GM12873 (cell line): ENCODE measurements around the gene CFAP53.

Experiments
- TF ChIP-seq, protein P1 (sequence below): IDR thresholded peaks from 2 replicates; pipeline ENCODE4 v1.5.1; 2012; ENCODE audit warnings: low read depth, mild to moderate bottlenecking, moderate library complexity, low read length, control low read depth; ENCODE audit not compliant: insufficient read depth; ENCODE audit errors: missing control alignments

CFAP53 gene, protein sequence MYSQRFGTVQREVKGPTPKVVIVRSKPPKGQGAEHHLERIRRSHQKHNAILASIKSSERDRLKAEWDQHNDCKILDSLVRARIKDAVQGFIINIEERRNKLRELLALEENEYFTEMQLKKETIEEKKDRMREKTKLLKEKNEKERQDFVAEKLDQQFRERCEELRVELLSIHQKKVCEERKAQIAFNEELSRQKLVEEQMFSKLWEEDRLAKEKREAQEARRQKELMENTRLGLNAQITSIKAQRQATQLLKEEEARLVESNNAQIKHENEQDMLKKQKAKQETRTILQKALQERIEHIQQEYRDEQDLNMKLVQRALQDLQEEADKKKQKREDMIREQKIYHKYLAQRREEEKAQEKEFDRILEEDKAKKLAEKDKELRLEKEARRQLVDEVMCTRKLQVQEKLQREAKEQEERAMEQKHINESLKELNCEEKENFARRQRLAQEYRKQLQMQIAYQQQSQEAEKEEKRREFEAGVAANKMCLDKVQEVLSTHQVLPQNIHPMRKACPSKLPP

DNA sequence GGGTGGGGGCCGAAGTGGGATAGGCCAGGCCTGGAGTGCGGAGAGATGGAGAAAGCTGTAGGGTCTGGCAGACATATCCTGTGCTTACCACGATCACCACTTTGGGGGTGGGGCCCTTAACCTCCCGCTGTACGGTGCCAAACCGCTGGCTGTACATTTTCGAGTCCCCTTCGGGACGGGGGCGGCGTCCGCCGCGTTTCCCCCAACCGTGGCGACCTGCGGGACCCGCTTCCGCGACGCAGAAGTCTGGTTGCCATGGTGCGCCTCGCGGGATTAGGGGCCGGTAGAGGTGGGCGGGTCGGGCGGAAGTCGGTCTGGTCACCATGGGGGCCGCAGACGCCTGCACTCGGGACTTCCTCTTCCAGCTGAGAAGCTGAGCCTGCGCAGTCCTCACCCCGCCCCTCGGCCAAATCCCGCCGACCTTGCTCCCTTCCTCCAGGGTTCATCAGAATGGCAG lies at the start of gene CFAP53:
Gene CFAP53, minus strand, starts transcription at position 248 of the 457 bp plus-strand sequence. Its CDS starts 91 bp downstream, at position 157.
- TF ChIP-seq, protein P1, sequence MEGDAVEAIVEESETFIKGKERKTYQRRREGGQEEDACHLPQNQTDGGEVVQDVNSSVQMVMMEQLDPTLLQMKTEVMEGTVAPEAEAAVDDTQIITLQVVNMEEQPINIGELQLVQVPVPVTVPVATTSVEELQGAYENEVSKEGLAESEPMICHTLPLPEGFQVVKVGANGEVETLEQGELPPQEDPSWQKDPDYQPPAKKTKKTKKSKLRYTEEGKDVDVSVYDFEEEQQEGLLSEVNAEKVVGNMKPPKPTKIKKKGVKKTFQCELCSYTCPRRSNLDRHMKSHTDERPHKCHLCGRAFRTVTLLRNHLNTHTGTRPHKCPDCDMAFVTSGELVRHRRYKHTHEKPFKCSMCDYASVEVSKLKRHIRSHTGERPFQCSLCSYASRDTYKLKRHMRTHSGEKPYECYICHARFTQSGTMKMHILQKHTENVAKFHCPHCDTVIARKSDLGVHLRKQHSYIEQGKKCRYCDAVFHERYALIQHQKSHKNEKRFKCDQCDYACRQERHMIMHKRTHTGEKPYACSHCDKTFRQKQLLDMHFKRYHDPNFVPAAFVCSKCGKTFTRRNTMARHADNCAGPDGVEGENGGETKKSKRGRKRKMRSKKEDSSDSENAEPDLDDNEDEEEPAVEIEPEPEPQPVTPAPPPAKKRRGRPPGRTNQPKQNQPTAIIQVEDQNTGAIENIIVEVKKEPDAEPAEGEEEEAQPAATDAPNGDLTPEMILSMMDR: no peak

DNA sequence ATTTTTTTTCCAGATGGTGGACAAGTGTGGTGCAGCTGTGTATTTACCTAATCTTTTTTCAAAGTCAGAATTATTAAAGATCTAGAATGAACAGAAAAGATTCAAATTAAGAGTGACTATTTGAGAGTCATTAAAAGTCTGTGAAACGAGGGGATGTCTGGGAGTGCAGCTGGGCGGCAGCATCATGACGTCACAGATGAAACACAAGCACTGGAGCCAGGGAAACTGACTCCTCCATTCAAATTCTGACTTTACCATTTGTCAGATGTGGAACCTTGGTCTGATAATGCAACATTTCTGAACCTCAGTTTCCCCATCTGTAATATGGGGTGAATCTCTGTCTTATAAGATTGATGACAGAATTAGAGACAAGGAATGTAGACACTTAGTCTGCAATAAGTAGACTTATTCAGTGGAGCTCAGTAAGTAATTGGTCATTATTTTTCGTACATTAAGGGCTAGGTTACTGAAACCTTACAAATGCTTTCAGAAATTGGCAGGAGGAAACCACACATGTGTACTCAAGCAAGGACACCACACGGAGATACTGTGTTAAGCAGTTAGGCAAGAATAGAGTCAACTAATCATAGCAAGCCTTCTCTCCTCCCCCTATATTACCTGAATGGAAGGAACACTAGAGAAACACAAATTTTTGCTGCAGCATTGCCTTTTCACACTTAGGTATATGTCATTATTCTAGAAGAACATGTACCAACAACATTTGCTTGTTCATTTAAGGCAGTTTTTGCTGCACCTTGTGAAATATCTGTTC lies 49.0 kb upstream of the CFAP53 start:
- TF ChIP-seq, protein P1: no peak

DNA sequence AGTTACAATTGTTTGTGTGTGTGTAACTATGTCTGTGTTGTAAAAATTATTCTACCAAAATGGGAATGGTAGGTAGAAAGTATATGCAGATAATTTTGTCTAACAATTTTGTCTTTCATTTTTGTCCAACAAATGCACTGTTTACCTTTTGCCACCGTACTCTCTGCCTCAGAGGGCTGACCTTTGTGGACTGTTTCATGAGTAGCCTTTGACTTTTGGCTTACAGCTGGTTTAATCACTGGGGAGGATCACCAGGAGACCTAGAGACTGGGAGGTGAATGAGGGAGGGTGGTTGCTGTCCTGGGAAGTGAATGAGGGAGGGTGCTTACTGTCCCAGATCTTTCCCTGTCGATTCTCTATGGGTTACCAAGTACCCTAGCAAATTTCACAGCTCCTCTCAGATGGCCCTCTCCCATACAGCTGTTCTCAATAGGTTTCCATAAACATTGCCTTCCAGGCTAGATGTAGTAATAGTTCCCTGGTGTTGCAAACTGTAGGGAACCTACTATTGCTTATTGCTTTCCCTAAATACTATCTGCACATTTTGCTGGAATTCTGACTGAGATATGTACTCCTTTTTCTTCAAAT lies 47.7 kb upstream of the CFAP53 start:
- TF ChIP-seq, protein P1: no peak

DNA sequence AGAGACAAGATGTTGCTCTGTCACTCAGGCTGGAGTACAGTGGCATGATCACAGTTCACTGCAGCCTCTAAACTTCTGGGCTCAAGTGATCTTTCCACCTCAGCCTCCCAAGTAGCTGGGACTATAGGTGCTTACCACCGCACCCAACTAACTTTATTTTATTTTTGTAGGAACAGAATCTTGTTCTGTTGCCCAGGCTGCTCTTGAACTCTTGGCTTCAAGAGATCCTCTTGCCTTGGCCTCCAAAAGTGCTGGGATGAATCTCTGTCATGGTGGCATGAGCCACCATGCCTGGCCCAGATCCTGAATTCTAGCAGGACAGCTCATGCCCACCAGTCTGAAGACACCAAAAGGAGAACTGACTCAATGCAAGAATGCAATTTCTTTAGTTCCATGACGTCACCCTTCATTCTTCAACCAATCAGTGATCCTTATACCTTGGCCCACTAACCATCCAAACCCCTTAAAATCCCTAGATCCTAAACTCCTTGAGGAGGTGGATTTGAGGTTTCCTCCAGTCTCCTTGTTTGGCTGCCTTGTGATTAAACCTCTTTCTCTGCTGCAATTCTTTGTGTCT lies 46.8 kb upstream of the CFAP53 start:
- TF ChIP-seq, protein P1: no peak

DNA sequence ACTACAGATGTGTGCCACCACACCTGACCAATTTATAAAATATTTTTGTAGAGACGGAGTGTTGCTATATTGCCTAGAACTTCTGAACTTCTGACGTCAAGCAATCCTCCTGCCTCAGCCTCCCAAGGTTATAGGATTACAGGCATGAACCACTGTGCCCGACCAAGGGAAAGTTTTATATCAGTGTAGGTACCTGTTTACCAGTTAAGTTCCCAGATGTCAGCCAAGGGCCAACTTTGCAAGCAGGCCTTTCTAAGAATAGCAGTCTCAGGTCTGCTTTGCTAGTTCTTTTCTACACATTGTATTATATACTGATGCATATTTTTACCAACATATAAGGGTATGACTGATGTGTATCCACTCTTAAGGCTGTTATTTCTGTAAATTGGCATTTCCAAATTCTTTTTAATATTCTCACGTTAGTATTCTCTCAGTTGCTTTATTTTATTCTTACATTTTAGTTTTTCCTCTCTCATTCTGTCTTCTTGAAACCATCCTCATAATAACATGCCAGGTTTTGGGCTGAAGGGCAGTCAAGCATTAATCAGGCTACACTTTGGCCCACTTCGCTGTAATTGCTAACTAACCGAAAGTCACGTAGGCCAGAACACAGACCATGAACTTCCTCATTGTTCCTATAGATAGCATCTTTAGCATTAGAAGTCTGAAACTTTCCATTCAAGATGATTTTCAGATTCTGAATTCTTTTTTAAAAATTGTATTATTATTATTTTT lies 46.2 kb upstream of the CFAP53 start:
- TF ChIP-seq, protein P1: no peak

DNA sequence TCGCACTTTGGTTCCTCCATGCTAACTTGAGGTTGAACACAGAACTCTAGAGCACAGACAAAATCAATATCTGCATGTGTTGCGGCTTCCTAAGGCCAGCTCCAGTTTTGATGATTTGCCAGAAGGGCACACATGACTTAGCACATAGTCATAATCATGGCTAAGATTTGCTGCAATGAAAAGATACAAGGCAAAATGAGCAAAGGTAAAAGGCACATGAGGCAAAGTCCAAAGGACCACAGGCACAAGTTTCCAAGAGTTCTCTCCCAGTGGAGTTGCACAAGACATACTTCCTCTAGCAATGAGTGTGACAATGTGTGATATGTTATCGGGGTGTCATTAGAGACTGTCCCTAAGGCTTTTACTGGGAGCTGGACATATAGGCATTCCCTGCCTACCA lies 45.4 kb upstream of the CFAP53 start:
- TF ChIP-seq, protein P1: no peak
